Measurements from ENCODE around the gene ITGA2.

- TF ChIP-seq POLR2A (IDR thresholded peaks at IDR 0.05; ENCODE audit: extremely low read depth, insufficient read length) (no peak), MAX (IDR thresholded peaks at IDR 0.05; ENCODE audit: low read depth, low read length) (no peak)
- TF ChIP-seq, protein P1, sequence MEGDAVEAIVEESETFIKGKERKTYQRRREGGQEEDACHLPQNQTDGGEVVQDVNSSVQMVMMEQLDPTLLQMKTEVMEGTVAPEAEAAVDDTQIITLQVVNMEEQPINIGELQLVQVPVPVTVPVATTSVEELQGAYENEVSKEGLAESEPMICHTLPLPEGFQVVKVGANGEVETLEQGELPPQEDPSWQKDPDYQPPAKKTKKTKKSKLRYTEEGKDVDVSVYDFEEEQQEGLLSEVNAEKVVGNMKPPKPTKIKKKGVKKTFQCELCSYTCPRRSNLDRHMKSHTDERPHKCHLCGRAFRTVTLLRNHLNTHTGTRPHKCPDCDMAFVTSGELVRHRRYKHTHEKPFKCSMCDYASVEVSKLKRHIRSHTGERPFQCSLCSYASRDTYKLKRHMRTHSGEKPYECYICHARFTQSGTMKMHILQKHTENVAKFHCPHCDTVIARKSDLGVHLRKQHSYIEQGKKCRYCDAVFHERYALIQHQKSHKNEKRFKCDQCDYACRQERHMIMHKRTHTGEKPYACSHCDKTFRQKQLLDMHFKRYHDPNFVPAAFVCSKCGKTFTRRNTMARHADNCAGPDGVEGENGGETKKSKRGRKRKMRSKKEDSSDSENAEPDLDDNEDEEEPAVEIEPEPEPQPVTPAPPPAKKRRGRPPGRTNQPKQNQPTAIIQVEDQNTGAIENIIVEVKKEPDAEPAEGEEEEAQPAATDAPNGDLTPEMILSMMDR (IDR thresholded peaks at IDR 0.05; ENCODE audit: low read depth, low read length), result no peak
Measured at GRCh38 chr5:53068291-53068836, 79.2 kb downstream of the ITGA2 start.

Data from NB4 (cell line).